HG03457 (cell line): ENCODE data around the gene KCNMA1.
"Not testable (repeated sequence)": the region's sequence is repeated elsewhere in the genome, so short reads cannot be mapped to it uniquely, and the experiment has no call there.

Experiments used
- ATAC-seq: cut with Tn5 transposase; IDR thresholded peaks from one replicate; pipeline ENCODE4 v1.9.1; 2021; ENCODE audit warnings: moderate number of reproducible peaks; ENCODE audit not compliant: unreplicated experiment

KCNMA1 gene

GRCh38 chr10:77637532-77638320 lies at the start of gene KCNMA1:
Gene KCNMA1 (minus strand): TSS chr10:77637808.
- ATAC-seq: no peak

GRCh38 chr10:77686650-77687417 lies 49.2 kb upstream of the KCNMA1 start:
- ATAC-seq: no peak

GRCh38 chr10:77686096-77686495 lies 48.5 kb upstream of the KCNMA1 start:
- no peak for ATAC-seq

- ATAC-seq: no peak
These were observed 47.8 kb upstream of the KCNMA1 start for GRCh38 chr10:77685432-77685831.

- ATAC-seq: not testable (repeated sequence)
These were observed 45.5 kb upstream of the KCNMA1 start for GRCh38 chr10:77683088-77683432.

GRCh38 chr10:77682393-77683087 lies 44.9 kb upstream of the KCNMA1 start:
- no peak for ATAC-seq

- no peak for ATAC-seq
These were observed 44.2 kb upstream of the KCNMA1 start for GRCh38 chr10:77681839-77682238.

GRCh38 chr10:77680811-77681210 lies 43.2 kb upstream of the KCNMA1 start:
- no peak for ATAC-seq

GRCh38 chr10:77680065-77680464 lies 42.5 kb upstream of the KCNMA1 start:
- no peak for ATAC-seq

GRCh38 chr10:77679217-77679616 lies 41.6 kb upstream of the KCNMA1 start:
- no peak for ATAC-seq

- no peak for ATAC-seq
These were observed 40.5 kb upstream of the KCNMA1 start for GRCh38 chr10:77678146-77678545.

GRCh38 chr10:77675347-77675746 lies 37.7 kb upstream of the KCNMA1 start:
- ATAC-seq: no peak

GRCh38 chr10:77673515-77674140 lies 36.0 kb upstream of the KCNMA1 start:
- no peak for ATAC-seq

GRCh38 chr10:77673101-77673500 lies 35.5 kb upstream of the KCNMA1 start:
- ATAC-seq: no peak

GRCh38 chr10:77671594-77672252 lies 34.1 kb upstream of the KCNMA1 start:
- no peak for ATAC-seq

GRCh38 chr10:77670817-77671443 lies 33.3 kb upstream of the KCNMA1 start:
- ATAC-seq: no peak

GRCh38 chr10:77669892-77670291 lies 32.3 kb upstream of the KCNMA1 start:
- ATAC-seq: no peak

- peak; percentile 87 for ATAC-seq
These were observed 30.1 kb upstream of the KCNMA1 start for GRCh38 chr10:77667426-77668324.

- no peak for ATAC-seq
These were observed 29.2 kb upstream of the KCNMA1 start for GRCh38 chr10:77666821-77667220.
